Body of pancreas (tissue), 4 donors: ENCODE measurements around the gene HSF2BP. TPM values are rescaled to one million over a fixed set of nuclear protein-coding genes. Genes with fewer than 3 reads are reported as not detected.
A peak's percentile ranks its signal among the peaks of the same experiment; 100 is the strongest.

ENCODE experiments used
- ATAC-seq: fragments of 150-250 bp; one replicate; pipeline ENCODE4 v1.9.1; 2016
- DNase-seq, 4 donors: peaks; one replicate each; pipeline ENCODE4 v3.0.0-alpha.2; 2019
- H3K27ac ChIP-seq, 4 donors: fragments of 200-600 bp; sonication (generic); 1 replicate in 3 of 4; 2 replicates in 1 of 4; pipeline versions ENCODE4 v1.5.1 to v1.6.1; 2016 to 2019; ENCODE audit warnings: mild to moderate bottlenecking in 1 of 4, mixed read lengths in 1 of 4, moderate library complexity in 1 of 4
- H3K27me3 ChIP-seq, 2 donors: fragments of 200-600 bp; sonication (generic); one replicate each; pipeline ENCODE4 v1.6.0; 2016; ENCODE audit warnings: mild to moderate bottlenecking in 1 of 2
- H3K36me3 ChIP-seq, 2 donors: fragments of 200-600 bp; sonication (generic); replicated peaks in 1 of 2; 2 replicates each; pipeline ENCODE4 v1.5.1; 2016; ENCODE audit warnings: low read depth in 2 of 2; ENCODE audit not compliant: insufficient read depth in 1 of 2
- H3K4me1 ChIP-seq: fragments of 200-600 bp; sonication (generic); one replicate; pipeline ENCODE4 v1.6.0; 2016
- H3K4me3 ChIP-seq, 2 donors: fragments of 200-600 bp; sonication (generic); 1 replicate in 1 of 2; 2 replicates in 1 of 2; pipeline ENCODE4 v1.5.1; 2016 to 2019
- H3K9me3 ChIP-seq, 3 donors: fragments of 200-600 bp; sonication (generic); 1 replicate in 2 of 3; 2 replicates in 1 of 3; pipeline ENCODE4 v1.5.1; 2016
- POLR2A ChIP-seq, 3 donors: fragments of 450-650 bp; IDR thresholded peaks; one replicate each; pipeline ENCODE4 v1.6.1; 2016; ENCODE audit warnings: antibody characterized with exemption in 3 of 3, mild to moderate bottlenecking in 2 of 3
- WGBS, 2 donors: methylation state at CpG; one replicate each; pipeline ENCODE4 v1.1.5; 2017; 5-methylcytosine and 5-hydroxymethylcytosine counted together
- intact Hi-C: fragments of 100-400 bp; cut with DNase I; formaldehyde crosslinking; loops from one replicate; pipeline ENCODE4 v1.15.1; 2023
- total RNA-seq, 2 donors: library from RNA; depleted of rRNA; stranded (reverse); fragments of >200 nt; gene quantifications; one replicate each; pipeline ENCODE4 v1.1.0, GENCODE V29; 2016
- TF ChIP-seq, protein P1 (sequence below), 7 experiments: fragments of 450-650 bp in 4 of 7; fragments of 200-600 bp in 3 of 7; sonication (generic) in 3 of 7; IDR thresholded peaks; one replicate each; pipeline ENCODE4 v1.5.1; 2016 to 2019; ENCODE audit warnings: antibody characterized with exemption in 7 of 7

The HSF2BP gene
- total RNA-seq, 2 donors from 2014 or later, result 3.1 to 4.3 TPM

GRCh38 chr21:43585514-43585913 lies 73.8 kb downstream of the HSF2BP start:
- TF ChIP-seq, protein P1, sequence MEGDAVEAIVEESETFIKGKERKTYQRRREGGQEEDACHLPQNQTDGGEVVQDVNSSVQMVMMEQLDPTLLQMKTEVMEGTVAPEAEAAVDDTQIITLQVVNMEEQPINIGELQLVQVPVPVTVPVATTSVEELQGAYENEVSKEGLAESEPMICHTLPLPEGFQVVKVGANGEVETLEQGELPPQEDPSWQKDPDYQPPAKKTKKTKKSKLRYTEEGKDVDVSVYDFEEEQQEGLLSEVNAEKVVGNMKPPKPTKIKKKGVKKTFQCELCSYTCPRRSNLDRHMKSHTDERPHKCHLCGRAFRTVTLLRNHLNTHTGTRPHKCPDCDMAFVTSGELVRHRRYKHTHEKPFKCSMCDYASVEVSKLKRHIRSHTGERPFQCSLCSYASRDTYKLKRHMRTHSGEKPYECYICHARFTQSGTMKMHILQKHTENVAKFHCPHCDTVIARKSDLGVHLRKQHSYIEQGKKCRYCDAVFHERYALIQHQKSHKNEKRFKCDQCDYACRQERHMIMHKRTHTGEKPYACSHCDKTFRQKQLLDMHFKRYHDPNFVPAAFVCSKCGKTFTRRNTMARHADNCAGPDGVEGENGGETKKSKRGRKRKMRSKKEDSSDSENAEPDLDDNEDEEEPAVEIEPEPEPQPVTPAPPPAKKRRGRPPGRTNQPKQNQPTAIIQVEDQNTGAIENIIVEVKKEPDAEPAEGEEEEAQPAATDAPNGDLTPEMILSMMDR (IDR thresholded peaks at IDR 0.05), result no peak
- no peak for TF ChIP-seq POLR2A (IDR thresholded peaks at IDR 0.05)
- H3K27me3 ChIP-seq, result no peaks in the 10 kb centered on the region
- H3K4me3 ChIP-seq, result no peak overlapping the region
- intact Hi-C loops, result no loop called here
- no peaks in the 10 kb centered on the region for H3K36me3 ChIP-seq
- no peaks in the 10 kb centered on the region for H3K9me3 ChIP-seq
- ATAC-seq, result no peak
- peaks cover 26% of the 10 kb centered on the region for H3K4me1 ChIP-seq
- 87 to 88% methylated on average over 4 of the region's 4 CpGs for WGBS, 2 donors
- H3K27ac ChIP-seq, result peak overlapping the region in 3 of 4 donors; percentile 48 to 79 (median 59)
- no peak for DNase-seq

DNA sequence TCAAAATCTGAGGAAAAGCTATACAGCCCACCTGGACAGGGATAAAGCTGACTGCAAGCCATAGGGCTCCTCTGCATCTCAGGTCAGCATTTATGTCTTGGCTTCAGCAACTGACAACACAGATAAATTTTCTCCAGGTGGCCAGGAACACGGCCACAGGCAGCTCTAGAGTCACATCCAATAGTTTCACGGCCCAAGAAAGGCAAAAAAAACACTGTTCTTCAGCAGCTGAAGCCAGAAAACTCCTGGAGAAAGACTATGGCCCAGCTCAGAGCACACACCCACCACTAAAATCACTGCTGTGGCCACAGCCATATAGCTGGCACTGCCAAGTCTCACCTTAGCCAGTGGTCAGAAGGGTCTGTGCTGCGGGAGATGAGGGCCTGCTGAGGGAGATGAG lies 77.8 kb downstream of the HSF2BP start:
- H3K27me3 ChIP-seq, result no peaks in the 10 kb centered on the region
- H3K4me1 ChIP-seq, result peaks cover 13% of the 10 kb centered on the region
- WGBS, 2 donors, result 82 to 93% methylated on average over 2 to 3 of the region's 3 CpGs
- TF ChIP-seq, protein P1 (IDR thresholded peaks at IDR 0.05), result no peak
- TF ChIP-seq POLR2A (IDR thresholded peaks at IDR 0.05), result no peak
- no peak overlapping the region for H3K27ac ChIP-seq
- no peak for DNase-seq
- no peak overlapping the region for H3K4me3 ChIP-seq
- H3K9me3 ChIP-seq, result no peaks in the 10 kb centered on the region
- H3K36me3 ChIP-seq, result no peaks in the 10 kb centered on the region
- no peak for ATAC-seq
- intact Hi-C loops, result no loop called here

DNA sequence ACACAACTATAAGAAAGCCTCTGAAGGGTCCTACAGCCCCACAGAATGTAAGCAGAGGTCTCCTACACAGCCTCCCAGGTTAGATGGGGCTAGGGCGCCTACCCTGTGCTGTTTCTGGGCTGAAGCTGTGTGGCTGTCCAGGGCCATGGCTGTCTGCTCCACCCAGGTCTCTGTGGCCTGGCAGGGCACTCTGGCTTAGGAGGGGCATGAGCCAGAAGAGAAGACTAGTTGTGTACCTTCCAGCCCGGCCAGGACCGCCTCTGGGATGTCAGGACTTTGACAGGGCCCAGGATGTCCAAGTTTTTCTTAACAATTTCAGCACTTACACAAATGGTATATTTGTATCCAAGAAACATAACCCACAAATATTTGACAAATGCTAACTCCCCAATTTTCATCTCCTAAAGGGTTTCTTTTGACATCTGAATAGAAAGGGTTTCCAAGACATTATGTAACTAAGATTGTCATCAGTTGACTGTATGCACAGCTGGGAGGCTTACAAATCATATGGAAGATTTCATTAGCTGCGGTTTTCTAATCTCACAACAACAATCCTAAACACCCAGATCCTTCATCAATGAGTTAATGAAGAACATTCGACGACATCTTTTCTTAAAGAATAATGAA lies 80.5 kb downstream of the HSF2BP start:
- DNase-seq (peak in 2 of 4 donors; percentile 26 to 32), ATAC-seq (peak; percentile 33)
- Histone ChIP-seq H3K9me3 (no peaks in the 10 kb centered on the region), H3K4me3 (no peak overlapping the region), H3K27ac (no peak overlapping the region), H3K36me3 (no peaks in the 10 kb centered on the region), H3K4me1 (no peaks in the 10 kb centered on the region), H3K27me3 (no peaks in the 10 kb centered on the region)
- 43 to 44% methylated on average over 6 of the region's 6 CpGs for WGBS, 2 donors
- no peak for TF ChIP-seq POLR2A (IDR thresholded peaks at IDR 0.05)
- TF ChIP-seq, protein P1 (IDR thresholded peaks at IDR 0.05), result no peak
- intact Hi-C loops, result no loop called here

GRCh38 chr21:43575473-43575844 lies 83.8 kb downstream of the HSF2BP start:
- no peak overlapping the region for H3K4me3 ChIP-seq
- no peaks in the 10 kb centered on the region for H3K9me3 ChIP-seq
- intact Hi-C loops, result no loop called here
- no peak for TF ChIP-seq POLR2A (IDR thresholded peaks at IDR 0.05)
- TF ChIP-seq, protein P1 (IDR thresholded peaks at IDR 0.05), result no peak
- no peaks in the 10 kb centered on the region for H3K27me3 ChIP-seq
- no peaks in the 10 kb centered on the region for H3K36me3 ChIP-seq
- WGBS, 2 donors, result 82 to 84% methylated on average over 3 of the region's 3 CpGs
- no peak for DNase-seq
- no peaks in the 10 kb centered on the region for H3K4me1 ChIP-seq
- H3K27ac ChIP-seq, result no peak overlapping the region
- ATAC-seq, result no peak
